ENCODE results near the gene ENOX2. TPM values are rescaled to one million over a fixed set of nuclear protein-coding genes. Genes with fewer than 3 reads are reported as not detected.

ENOX2 gene
- total RNA-seq, 2 experiments from 2014 or later = 9.6 to 12.0 TPM

DNA sequence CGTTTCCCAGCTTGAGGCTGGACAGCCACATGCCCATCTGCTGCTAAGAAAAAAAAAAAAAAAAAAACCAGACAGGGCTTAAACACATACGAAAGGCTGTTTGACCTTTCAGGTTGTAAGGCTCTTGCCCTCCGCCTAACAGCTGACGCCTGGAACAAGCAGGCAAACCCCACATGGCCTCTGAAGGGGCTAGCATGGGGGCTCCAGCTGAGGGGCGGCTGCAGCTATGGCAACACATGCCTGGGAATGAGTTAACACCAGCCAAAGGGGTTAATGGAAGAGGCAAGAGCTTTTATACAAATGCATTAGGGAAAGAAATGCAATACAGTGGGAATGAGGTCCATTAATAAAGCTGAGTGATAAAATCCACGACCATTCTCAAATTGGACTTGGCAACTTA lies 183.6 kb downstream of the ENOX2 start:
- ChIA-PET CTCF (no interaction called here), POLR2A (no interaction called here)
- DNase-seq = no peak
- Mint-ChIP-seq H3K4me1 (ENCODE audit: low read depth) (peaks cover 3% of the 10 kb centered on the region), H3K9me3 (no peaks in the 10 kb centered on the region), H3K27ac (no peak overlapping the region), H3K4me3 (no peak overlapping the region), H3K27me3 (no peaks in the 10 kb centered on the region), H3K36me3 (ENCODE audit: low read depth) (no peaks in the 10 kb centered on the region)
- intact Hi-C loops (cut with micrococcal nuclease) = no loop called here
- no peak for ATAC-seq
- TF ChIP-seq, protein P1, sequence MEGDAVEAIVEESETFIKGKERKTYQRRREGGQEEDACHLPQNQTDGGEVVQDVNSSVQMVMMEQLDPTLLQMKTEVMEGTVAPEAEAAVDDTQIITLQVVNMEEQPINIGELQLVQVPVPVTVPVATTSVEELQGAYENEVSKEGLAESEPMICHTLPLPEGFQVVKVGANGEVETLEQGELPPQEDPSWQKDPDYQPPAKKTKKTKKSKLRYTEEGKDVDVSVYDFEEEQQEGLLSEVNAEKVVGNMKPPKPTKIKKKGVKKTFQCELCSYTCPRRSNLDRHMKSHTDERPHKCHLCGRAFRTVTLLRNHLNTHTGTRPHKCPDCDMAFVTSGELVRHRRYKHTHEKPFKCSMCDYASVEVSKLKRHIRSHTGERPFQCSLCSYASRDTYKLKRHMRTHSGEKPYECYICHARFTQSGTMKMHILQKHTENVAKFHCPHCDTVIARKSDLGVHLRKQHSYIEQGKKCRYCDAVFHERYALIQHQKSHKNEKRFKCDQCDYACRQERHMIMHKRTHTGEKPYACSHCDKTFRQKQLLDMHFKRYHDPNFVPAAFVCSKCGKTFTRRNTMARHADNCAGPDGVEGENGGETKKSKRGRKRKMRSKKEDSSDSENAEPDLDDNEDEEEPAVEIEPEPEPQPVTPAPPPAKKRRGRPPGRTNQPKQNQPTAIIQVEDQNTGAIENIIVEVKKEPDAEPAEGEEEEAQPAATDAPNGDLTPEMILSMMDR (IDR thresholded peaks at IDR 0.05) = no peak

DNA sequence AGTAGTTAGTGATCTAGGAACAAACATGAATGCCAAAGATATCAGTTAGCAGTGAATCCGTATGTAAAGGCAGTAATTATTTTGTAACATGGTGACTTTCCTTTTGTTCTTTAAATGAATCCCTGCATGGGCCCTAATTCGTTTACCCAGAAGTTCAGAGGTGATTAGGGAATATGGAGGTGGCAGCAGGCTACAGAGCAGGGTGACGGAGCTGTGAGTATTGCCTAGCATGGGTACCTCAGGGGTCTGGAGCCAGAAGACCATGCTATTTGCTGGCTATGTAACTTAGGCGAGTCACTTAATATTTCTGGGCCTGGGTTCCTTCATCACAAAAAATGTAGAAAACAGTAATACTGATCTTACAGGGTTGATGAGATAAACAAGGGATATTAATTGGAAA lies 184.9 kb downstream of the ENOX2 start:
- Mint-ChIP-seq H3K4me3 (no peak overlapping the region), H3K4me1 (ENCODE audit: low read depth) (peaks cover 3% of the 10 kb centered on the region), H3K9me3 (no peaks in the 10 kb centered on the region), H3K36me3 (ENCODE audit: low read depth) (no peaks in the 10 kb centered on the region), H3K27me3 (no peaks in the 10 kb centered on the region), H3K27ac (no peak overlapping the region)
- POLR2A ChIA-PET = no interaction called here
- ATAC-seq = no peak
- CTCF ChIA-PET = no interaction called here
- intact Hi-C loops (cut with micrococcal nuclease) = no loop called here
- DNase-seq = no peak
- TF ChIP-seq, protein P1 (IDR thresholded peaks at IDR 0.05) = no peak

DNA sequence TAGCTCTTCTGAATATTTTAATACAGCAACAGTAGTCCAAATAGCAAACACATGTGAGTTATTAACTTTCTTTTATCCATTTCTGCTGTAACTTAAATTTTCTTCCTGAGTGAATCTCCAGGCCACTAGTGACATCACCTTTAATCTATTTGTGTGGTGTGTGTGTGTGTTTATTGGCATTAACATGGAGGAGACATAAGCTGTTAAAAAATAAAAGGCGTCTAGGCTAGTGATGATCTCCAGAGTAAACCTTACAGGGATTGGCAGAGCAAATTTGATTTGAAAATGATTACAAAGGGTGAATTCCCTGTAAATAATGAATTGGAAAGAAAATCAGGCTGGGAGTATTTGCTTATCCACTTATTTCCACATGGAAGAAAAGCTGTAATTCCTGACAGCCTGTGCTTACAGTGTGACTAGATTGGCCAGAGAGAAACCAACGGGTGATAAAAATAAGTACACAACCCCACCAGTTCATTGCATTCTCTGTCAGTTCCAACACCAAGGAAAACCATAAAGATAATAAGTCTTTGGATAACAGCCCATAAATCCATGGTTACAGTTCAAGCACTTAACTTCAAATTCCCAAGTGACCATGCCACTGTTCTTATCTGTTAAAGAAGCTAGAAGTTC lies 186.1 kb downstream of the ENOX2 start:
- ChIA-PET POLR2A (no interaction called here), CTCF (no interaction called here)
- Mint-ChIP-seq H3K27ac (no peak overlapping the region), H3K36me3 (ENCODE audit: low read depth) (no peaks in the 10 kb centered on the region), H3K4me3 (no peak overlapping the region), H3K4me1 (ENCODE audit: low read depth) (peaks cover 3% of the 10 kb centered on the region), H3K27me3 (no peaks in the 10 kb centered on the region), H3K9me3 (no peaks in the 10 kb centered on the region)
- intact Hi-C loops (cut with micrococcal nuclease) = no loop called here
- DNase-seq (no peak), ATAC-seq (no peak)
- TF ChIP-seq, protein P1 (IDR thresholded peaks at IDR 0.05) = no peak

DNA sequence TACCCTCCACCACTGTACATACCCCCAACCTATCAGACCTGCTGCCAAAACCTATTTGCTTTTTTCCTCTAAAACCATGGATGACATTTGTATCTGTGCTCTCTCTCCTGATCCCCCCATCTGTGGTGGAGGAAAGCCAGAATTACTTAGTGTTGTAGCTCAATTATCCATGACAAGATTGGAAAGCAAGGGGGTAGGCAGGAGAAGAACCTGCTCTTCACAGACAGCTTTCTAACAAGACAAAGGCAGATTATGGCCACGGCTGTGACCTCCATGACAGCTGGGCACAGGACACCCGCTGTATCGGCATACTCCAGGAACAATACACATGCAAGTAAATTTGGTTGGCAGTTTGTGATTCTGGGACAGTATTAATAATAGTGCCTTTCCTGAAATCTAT lies 186.7 kb downstream of the ENOX2 start:
- intact Hi-C loops (cut with micrococcal nuclease) = no loop called here
- TF ChIP-seq, protein P1 (IDR thresholded peaks at IDR 0.05) = no peak
- no peaks in the 10 kb centered on the region for H3K9me3 Mint-ChIP-seq
- peaks cover 3% of the 10 kb centered on the region for H3K4me1 Mint-ChIP-seq (ENCODE audit: low read depth)
- H3K27me3 Mint-ChIP-seq = no peaks in the 10 kb centered on the region
- H3K27ac Mint-ChIP-seq = no peak overlapping the region
- no peaks in the 10 kb centered on the region for H3K36me3 Mint-ChIP-seq (ENCODE audit: low read depth)
- no peak overlapping the region for H3K4me3 Mint-ChIP-seq
- DNase-seq (no peak), ATAC-seq (no peak)
- CTCF ChIA-PET = no interaction called here
- POLR2A ChIA-PET = no interaction called here

DNA sequence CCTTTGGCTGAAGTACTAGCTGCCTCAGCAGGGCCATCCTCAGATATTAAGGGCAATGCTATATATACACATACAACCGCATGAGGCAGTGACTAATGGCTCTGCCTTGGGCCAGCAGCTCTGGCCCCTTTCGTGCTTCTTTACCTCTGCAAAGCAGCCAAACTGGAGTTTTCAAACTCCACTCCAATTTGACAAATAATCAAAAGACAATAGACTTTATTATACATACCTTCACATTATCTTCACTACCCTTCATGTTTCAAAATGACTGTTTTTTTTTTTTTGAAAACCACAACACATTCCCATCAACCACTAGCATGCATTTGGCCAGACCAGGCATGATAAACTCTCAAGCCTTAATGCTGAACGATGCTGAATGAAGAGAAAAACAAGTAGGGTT lies 187.7 kb downstream of the ENOX2 start:
- no peak for DNase-seq
- Mint-ChIP-seq H3K4me3 (no peak overlapping the region), H3K4me1 (ENCODE audit: low read depth) (peaks cover 3% of the 10 kb centered on the region), H3K9me3 (no peaks in the 10 kb centered on the region), H3K36me3 (ENCODE audit: low read depth) (no peaks in the 10 kb centered on the region), H3K27ac (no peak overlapping the region), H3K27me3 (no peaks in the 10 kb centered on the region)
- TF ChIP-seq, protein P1 (IDR thresholded peaks at IDR 0.05) = no peak
- ChIA-PET POLR2A (no interaction called here), CTCF (no interaction called here)
- intact Hi-C loops (cut with micrococcal nuclease) = no loop called here
- ATAC-seq = no peak

Measured in activated CD8-positive, alpha-beta T cell treated with anti-CD3 and anti-CD28 coated beads for 36 hours (primary cell).